Activated naive CD8-positive, alpha-beta T cell treated with anti-CD3 and anti-CD28 coated beads for 36 hours (primary cell): ENCODE data around the gene BTN1A1. TPM values are rescaled to one million over a fixed set of nuclear protein-coding genes. Genes with fewer than 3 reads are reported as not detected.

Experiments
- DNase-seq: peaks from one replicate; pipeline ENCODE4 v3.0.0; 2021
- H3K27ac Mint-ChIP-seq: one replicate; pipeline ENCODE4 v1.8.0; 2022; ENCODE audit warnings: mild to moderate bottlenecking, moderate library complexity, mixed read lengths
- H3K27me3 Mint-ChIP-seq: one replicate; pipeline ENCODE4 v1.8.0; 2022; ENCODE audit warnings: mild to moderate bottlenecking, mixed read lengths
- H3K36me3 Mint-ChIP-seq: one replicate; pipeline ENCODE4 v1.8.0; 2021; ENCODE audit warnings: mild to moderate bottlenecking, mixed read lengths
- H3K4me1 Mint-ChIP-seq: one replicate; pipeline ENCODE4 v1.8.0; 2021; ENCODE audit warnings: mixed read lengths
- H3K4me3 Mint-ChIP-seq: one replicate; pipeline ENCODE4 v1.8.0; 2022; ENCODE audit warnings: mild to moderate bottlenecking, moderate library complexity, mixed read lengths
- H3K9me3 Mint-ChIP-seq: one replicate; pipeline ENCODE4 v1.8.0; 2022; ENCODE audit warnings: mixed read lengths
- total RNA-seq, 2 experiments: library from RNA; stranded (reverse); gene quantifications; one replicate each; pipeline ENCODE4 v1.2.3, GENCODE V29; 2021

Gene BTN1A1
- total RNA-seq, 2 experiments from 2014 or later: 0.14 to 0.16 TPM

DNA sequence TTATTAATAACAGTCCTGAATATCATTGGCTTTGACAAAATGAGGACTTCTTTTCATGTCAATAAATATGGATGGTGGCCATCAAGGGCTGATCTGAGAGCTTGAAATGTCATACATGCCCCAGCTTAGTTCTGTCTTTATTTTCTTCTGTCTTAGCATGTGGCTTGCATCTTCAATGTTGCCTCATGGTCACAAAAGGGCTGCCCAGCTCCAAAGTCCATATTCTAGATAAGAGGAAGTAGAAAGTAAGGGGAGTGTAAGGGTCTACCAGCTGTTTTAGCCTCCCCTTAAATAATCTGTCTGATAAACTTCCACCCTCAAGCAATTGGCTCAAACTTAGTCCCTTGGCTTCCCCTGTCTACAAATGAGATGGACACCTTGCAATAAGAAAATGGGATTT is 28.1 kb upstream of the BTN1A1 start:
- no peak overlapping the region for H3K4me3 Mint-ChIP-seq
- peaks cover 14% of the 10 kb centered on the region for H3K9me3 Mint-ChIP-seq
- no peaks in the 10 kb centered on the region for H3K27me3 Mint-ChIP-seq
- no peak for DNase-seq
- peak overlapping the region; percentile 17 for H3K27ac Mint-ChIP-seq
- H3K36me3 Mint-ChIP-seq: peaks cover 55% of the 10 kb centered on the region
- H3K4me1 Mint-ChIP-seq: peaks cover 27% of the 10 kb centered on the region

- peaks cover 14% of the 10 kb centered on the region for H3K9me3 Mint-ChIP-seq
- H3K36me3 Mint-ChIP-seq: peaks cover 55% of the 10 kb centered on the region
- no peak for DNase-seq
Measured at GRCh38 chr6:26472549-26473290, 27.4 kb upstream of the BTN1A1 start.

DNA sequence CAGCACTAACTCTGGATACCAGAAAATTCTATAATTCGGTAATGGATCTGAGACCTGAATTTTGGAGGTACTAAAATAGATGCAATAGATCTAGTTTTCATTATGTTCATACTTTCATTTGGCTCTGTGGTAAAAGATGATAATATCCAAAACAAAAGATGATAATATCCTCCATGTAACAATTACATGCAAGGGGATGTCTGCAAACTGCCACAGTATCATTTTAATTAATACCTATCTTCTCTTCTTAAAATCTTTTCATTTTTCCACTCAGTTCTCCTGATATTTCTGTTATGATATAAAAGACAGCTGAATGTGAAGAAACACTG is 26.7 kb upstream of the BTN1A1 start:
- peaks cover 14% of the 10 kb centered on the region for H3K9me3 Mint-ChIP-seq
- peaks cover 50% of the 10 kb centered on the region for H3K36me3 Mint-ChIP-seq
- peaks cover 35% of the 10 kb centered on the region for H3K4me1 Mint-ChIP-seq
- no peaks in the 10 kb centered on the region for H3K27me3 Mint-ChIP-seq
- peak overlapping the region; percentile 100 for H3K4me3 Mint-ChIP-seq
- peak overlapping the region; percentile 100 for H3K27ac Mint-ChIP-seq
- DNase-seq: no peak

More at GRCh38 chr6:26472549-26473290, 27.4 kb upstream of the BTN1A1 start:
- Mint-ChIP-seq H3K27ac (peak overlapping the region; percentile 100), H3K4me3 (peak overlapping the region; percentile 100), H3K27me3 (no peaks in the 10 kb centered on the region), H3K4me1 (peaks cover 33% of the 10 kb centered on the region)

- Mint-ChIP-seq H3K9me3 (peaks cover 14% of the 10 kb centered on the region), H3K36me3 (peaks cover 44% of the 10 kb centered on the region), H3K27ac (peak overlapping the region; percentile 100), H3K27me3 (no peaks in the 10 kb centered on the region), H3K4me3 (peak overlapping the region; percentile 100), H3K4me1 (peaks cover 35% of the 10 kb centered on the region)
- DNase-seq: peak; percentile 76
Measured at GRCh38 chr6:26473758-26474438, 26.2 kb upstream of the BTN1A1 start.

GRCh38 chr6:26474439-26474881 is 25.6 kb upstream of the BTN1A1 start:
- peaks cover 14% of the 10 kb centered on the region for H3K9me3 Mint-ChIP-seq
- H3K27ac Mint-ChIP-seq: peak overlapping the region; percentile 100
- H3K27me3 Mint-ChIP-seq: no peaks in the 10 kb centered on the region
- peaks cover 35% of the 10 kb centered on the region for H3K4me1 Mint-ChIP-seq
- H3K4me3 Mint-ChIP-seq: peak overlapping the region; percentile 100
- peaks cover 41% of the 10 kb centered on the region for H3K36me3 Mint-ChIP-seq
- DNase-seq: no peak

GRCh38 chr6:26475823-26476729 is 24.0 kb upstream of the BTN1A1 start:
- peaks cover 35% of the 10 kb centered on the region for H3K4me1 Mint-ChIP-seq
- peaks cover 14% of the 10 kb centered on the region for H3K9me3 Mint-ChIP-seq
- H3K4me3 Mint-ChIP-seq: no peak overlapping the region
- H3K27ac Mint-ChIP-seq: peak overlapping the region; percentile 38
- H3K27me3 Mint-ChIP-seq: no peaks in the 10 kb centered on the region
- DNase-seq: no peak
- H3K36me3 Mint-ChIP-seq: peaks cover 39% of the 10 kb centered on the region

GRCh38 chr6:26476896-26477295 is 23.2 kb upstream of the BTN1A1 start:
- H3K4me3 Mint-ChIP-seq: peak overlapping the region; percentile 4
- H3K36me3 Mint-ChIP-seq: peaks cover 32% of the 10 kb centered on the region
- peak overlapping the region; percentile 69 for H3K27ac Mint-ChIP-seq
- no peak for DNase-seq
- H3K27me3 Mint-ChIP-seq: no peaks in the 10 kb centered on the region
- H3K4me1 Mint-ChIP-seq: peaks cover 35% of the 10 kb centered on the region
- peaks cover 8% of the 10 kb centered on the region for H3K9me3 Mint-ChIP-seq

DNA sequence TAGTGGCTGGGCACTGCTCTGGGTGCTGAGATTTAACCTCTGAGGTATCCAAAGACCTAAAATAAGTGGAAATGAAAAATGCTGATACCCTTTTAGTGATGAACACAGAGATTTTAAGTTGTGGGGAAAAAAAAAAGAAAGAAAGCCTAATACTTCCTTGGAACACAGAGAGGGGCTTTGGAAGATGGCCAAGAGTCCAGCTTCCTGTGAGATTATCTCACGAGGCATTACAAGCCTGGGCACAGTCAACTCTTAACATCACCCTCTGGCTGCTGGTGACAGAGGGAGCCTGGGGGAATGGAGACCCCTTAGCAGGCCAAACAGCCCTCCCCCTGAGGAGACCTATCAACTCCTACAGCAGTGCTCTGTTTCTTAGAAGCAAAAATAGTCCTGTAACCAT is 22.7 kb upstream of the BTN1A1 start:
- no peak for DNase-seq
- peaks cover 34% of the 10 kb centered on the region for H3K4me1 Mint-ChIP-seq
- H3K27me3 Mint-ChIP-seq: no peaks in the 10 kb centered on the region
- no peak overlapping the region for H3K4me3 Mint-ChIP-seq
- H3K36me3 Mint-ChIP-seq: peaks cover 29% of the 10 kb centered on the region
- peak overlapping the region; percentile 69 for H3K27ac Mint-ChIP-seq
- H3K9me3 Mint-ChIP-seq: peaks cover 5% of the 10 kb centered on the region

DNA sequence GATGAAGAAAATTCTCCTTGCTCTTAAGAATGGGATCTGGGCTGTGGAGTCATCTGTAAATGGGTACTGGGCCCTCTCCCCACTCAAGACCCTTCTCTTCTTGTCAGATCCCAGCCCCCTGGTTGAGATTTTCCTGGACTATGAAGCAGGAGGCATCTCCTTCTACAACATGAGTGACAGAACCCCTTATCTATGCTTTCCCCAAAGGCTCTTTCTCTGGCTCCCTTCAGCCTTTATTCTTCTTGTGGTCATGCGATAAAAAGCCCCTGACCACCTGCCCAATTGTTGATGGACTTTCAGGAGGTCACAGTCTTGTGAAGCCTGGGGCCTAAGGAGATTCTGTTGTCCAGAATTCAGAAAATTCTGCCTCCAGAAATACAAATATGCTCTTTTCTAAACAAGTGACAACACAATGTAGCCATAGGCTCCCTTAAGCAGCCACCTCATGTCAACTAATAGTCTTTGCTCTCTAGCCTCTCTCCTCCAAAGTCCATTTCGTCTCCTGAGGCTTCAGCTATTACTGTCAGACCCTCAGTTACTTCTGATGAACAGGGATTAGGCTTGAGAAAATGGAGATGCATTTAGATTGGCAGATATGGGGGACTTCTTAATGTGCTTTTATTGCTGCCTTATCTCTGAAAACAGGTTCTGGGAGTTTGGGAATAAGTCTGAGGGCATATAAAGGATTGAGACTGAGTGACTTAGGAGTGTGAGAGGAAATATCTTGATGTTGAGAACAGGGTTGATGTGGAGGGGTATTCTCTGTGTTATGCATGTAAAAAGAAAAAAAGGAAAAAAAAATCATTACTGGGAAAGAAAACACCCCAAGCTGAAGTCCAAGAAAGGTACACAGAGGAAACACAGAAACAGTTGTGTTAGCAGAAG is 21.8 kb upstream of the BTN1A1 start:
- no peak for DNase-seq
- Mint-ChIP-seq H3K27ac (no peak overlapping the region), H3K4me3 (no peak overlapping the region), H3K9me3 (no peaks in the 10 kb centered on the region), H3K4me1 (peaks cover 25% of the 10 kb centered on the region), H3K27me3 (no peaks in the 10 kb centered on the region), H3K36me3 (peaks cover 23% of the 10 kb centered on the region)

GRCh38 chr6:26478985-26479278 is 21.2 kb upstream of the BTN1A1 start:
- no peak overlapping the region for H3K27ac Mint-ChIP-seq
- H3K4me3 Mint-ChIP-seq: no peak overlapping the region
- H3K4me1 Mint-ChIP-seq: peaks cover 21% of the 10 kb centered on the region
- no peaks in the 10 kb centered on the region for H3K27me3 Mint-ChIP-seq
- peaks cover 22% of the 10 kb centered on the region for H3K36me3 Mint-ChIP-seq
- no peak for DNase-seq
- no peaks in the 10 kb centered on the region for H3K9me3 Mint-ChIP-seq

GRCh38 chr6:26482338-26482737 is 17.8 kb upstream of the BTN1A1 start:
- peaks cover 4% of the 10 kb centered on the region for H3K4me1 Mint-ChIP-seq
- H3K27me3 Mint-ChIP-seq: no peaks in the 10 kb centered on the region
- no peak overlapping the region for H3K4me3 Mint-ChIP-seq
- peaks cover 3% of the 10 kb centered on the region for H3K36me3 Mint-ChIP-seq
- no peak overlapping the region for H3K27ac Mint-ChIP-seq
- H3K9me3 Mint-ChIP-seq: peaks cover 3% of the 10 kb centered on the region
- DNase-seq: no peak

DNA sequence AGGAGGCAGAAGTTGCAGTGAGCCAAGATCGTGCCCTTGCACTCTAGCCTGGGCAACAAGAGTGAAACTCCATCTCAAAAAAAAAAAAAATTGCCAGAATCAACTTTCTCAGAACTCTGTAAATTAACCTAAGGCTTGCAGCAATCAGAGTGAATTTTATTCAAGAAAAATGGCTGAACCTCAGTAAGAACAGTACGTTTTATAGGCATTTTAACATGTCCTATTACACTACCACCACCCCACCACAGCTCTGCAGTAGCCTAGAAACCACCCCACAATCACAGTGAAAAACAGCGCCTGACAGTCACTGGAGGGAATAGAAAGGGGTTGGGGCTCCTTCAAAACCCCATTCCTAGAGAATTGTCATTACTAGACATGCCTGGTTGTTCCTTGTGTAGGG is 16.4 kb upstream of the BTN1A1 start:
- no peaks in the 10 kb centered on the region for H3K36me3 Mint-ChIP-seq
- peaks cover 9% of the 10 kb centered on the region for H3K9me3 Mint-ChIP-seq
- no peak for DNase-seq
- no peaks in the 10 kb centered on the region for H3K4me1 Mint-ChIP-seq
- no peak overlapping the region for H3K4me3 Mint-ChIP-seq
- no peak overlapping the region for H3K27ac Mint-ChIP-seq
- H3K27me3 Mint-ChIP-seq: no peaks in the 10 kb centered on the region

DNA sequence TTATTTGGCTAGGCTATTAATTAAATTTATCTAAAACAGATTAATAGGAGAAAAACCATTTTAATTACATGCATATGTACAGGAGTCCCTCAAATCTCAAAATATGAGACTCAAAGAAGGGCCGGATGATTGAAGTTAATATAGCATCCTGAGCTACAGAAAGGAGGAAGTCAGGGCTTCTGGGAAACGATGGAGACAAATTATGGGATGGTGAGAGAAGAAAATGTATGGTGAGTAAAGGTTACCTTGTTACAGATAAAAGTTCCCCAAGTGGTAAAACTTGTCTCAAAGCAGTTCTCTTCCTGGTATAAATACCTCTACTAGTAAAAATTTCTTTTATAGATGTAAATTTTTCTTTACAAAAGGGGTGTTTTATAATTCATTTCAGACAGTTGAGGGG is 15.9 kb upstream of the BTN1A1 start:
- no peaks in the 10 kb centered on the region for H3K27me3 Mint-ChIP-seq
- H3K27ac Mint-ChIP-seq: no peak overlapping the region
- no peaks in the 10 kb centered on the region for H3K4me1 Mint-ChIP-seq
- no peak for DNase-seq
- no peak overlapping the region for H3K4me3 Mint-ChIP-seq
- H3K9me3 Mint-ChIP-seq: peaks cover 9% of the 10 kb centered on the region
- H3K36me3 Mint-ChIP-seq: no peaks in the 10 kb centered on the region

- peaks cover 9% of the 10 kb centered on the region for H3K9me3 Mint-ChIP-seq
- H3K4me3 Mint-ChIP-seq: no peak overlapping the region
- H3K27ac Mint-ChIP-seq: no peak overlapping the region
- H3K4me1 Mint-ChIP-seq: no peaks in the 10 kb centered on the region
- H3K27me3 Mint-ChIP-seq: no peaks in the 10 kb centered on the region
- H3K36me3 Mint-ChIP-seq: no peaks in the 10 kb centered on the region
- no peak for DNase-seq
Measured at GRCh38 chr6:26485112-26485780, 14.9 kb upstream of the BTN1A1 start.
